ENCODE results near the gene AHR.

DNA sequence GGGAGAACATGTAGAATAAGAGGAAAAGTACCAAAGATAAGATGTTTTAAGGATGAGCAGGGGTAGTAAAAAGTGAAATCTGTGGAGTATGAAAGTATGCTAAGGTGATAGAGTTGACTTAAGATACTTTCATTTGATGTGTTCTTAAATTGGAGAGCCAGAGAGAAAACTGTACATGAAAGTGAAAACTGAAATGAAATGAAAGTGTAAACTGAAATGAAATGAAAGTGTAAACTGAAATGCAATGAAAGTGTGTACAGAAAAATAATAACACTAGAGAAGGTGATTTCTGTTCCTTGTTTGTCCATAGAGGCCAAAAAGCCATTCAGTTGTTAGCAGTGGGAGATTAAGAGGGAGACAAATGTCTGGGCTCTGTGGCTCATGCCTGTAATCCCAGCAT is 17.5 kb downstream of the AHR start:
- TF ChIP-seq, protein P1, sequence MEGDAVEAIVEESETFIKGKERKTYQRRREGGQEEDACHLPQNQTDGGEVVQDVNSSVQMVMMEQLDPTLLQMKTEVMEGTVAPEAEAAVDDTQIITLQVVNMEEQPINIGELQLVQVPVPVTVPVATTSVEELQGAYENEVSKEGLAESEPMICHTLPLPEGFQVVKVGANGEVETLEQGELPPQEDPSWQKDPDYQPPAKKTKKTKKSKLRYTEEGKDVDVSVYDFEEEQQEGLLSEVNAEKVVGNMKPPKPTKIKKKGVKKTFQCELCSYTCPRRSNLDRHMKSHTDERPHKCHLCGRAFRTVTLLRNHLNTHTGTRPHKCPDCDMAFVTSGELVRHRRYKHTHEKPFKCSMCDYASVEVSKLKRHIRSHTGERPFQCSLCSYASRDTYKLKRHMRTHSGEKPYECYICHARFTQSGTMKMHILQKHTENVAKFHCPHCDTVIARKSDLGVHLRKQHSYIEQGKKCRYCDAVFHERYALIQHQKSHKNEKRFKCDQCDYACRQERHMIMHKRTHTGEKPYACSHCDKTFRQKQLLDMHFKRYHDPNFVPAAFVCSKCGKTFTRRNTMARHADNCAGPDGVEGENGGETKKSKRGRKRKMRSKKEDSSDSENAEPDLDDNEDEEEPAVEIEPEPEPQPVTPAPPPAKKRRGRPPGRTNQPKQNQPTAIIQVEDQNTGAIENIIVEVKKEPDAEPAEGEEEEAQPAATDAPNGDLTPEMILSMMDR (IDR thresholded peaks at IDR 0.05) = no peak
- TF ChIP-seq POLR2A (IDR thresholded peaks at IDR 0.05) = no peak
